ENCODE results near the gene EEF2K.

GRCh38 chr16:22315979-22316378, 109.9 kb downstream of the EEF2K start:
- TF ChIP-seq POLR2AphosphoS5 (IDR thresholded peaks at IDR 0.05), result no peak
- no peak for TF ChIP-seq CTCF (IDR thresholded peaks at IDR 0.05)
- no peak for TF ChIP-seq POLR2A (IDR thresholded peaks at IDR 0.05)

Data from prostate gland (tissue), 2 donors.